NCI-H2227 treated with DMSO at 0.1 percent for 48 hours (cell line): ENCODE results near the gene NUDC.
"Not testable (repeated sequence)": the region's sequence is repeated elsewhere in the genome, so short reads cannot be mapped to it uniquely, and the experiment has no call there.

ENCODE experiments used
- DNase-seq: peaks from one replicate; lab custom pipeline; 2025; lab: John Stamatoyannopoulos, UW

The NUDC gene

DNA sequence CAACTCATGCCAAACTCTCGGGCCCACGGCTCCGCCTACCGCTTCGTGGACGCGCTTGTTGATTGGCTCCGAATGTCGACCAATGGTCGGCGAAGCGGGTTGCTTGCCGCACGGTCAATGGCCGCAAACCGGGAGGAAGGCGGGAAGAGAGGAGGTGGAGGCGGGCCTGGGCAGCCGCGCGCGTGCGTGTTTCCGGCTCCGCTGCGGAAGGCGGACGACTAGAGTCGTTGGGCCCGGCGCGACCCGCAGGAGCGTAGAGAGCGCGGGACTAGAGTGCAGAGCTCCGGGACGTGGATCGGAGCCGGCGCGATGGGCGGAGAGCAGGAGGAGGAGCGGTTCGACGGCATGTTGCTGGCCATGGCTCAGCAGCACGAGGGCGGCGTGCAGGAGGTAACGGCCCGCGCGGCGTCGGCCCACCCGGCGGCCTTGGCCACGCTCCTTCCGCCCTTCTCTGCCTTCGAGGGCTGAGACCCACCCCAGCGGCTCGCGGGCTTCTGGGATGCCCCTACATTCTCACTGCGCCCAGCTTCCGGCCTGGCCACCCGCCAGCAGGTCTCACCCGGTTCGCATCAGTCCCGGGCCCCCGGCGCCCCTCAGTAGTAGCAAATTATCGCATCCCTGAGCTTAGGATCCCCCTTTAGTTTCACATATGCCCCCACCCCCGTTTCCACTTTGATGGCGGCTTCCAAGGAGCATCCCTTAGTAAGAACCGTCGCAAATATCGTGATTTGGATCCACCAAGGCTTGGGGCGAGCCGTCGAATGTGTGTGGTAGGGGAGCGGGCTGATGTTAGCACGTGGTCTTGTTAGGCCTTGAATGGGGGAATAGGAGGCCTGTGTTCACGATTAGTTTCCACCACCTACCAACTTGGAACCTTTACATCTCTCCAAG lies at the start of gene NUDC:
Gene NUDC, plus strand, starts transcription at position 204 of the 891 bp plus-strand sequence. Its CDS starts 106 bp downstream, at position 310.
- peak; percentile 94 for DNase-seq

- not testable (repeated sequence) for DNase-seq
Measured at GRCh38 chr1:26873097-26873496, 48.4 kb upstream of the NUDC start.

- DNase-seq: peak; percentile 22
Measured at GRCh38 chr1:26874896-26875295, 46.6 kb upstream of the NUDC start.

DNA sequence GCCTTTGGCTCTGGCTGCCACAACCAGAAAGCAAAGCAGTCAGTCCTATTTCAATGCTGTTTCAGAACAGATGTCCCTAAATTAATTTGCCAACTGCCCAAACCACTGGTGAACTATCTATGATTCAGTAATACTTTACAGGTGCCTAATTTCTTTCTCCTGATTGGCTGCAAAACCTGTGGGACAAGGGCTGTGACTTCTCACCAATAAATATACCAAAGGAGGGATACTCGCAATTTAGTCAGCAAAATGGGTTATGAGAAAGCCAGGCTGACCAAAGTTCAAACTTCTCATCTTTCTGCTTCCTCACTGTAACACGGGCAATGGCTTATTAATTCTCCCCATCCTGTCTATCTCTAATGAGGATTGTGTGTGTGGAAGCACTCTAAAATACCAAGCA lies 44.2 kb upstream of the NUDC start:
- DNase-seq: no peak

- no peak for DNase-seq
Measured at GRCh38 chr1:26879793-26880192, 41.8 kb upstream of the NUDC start.

DNA sequence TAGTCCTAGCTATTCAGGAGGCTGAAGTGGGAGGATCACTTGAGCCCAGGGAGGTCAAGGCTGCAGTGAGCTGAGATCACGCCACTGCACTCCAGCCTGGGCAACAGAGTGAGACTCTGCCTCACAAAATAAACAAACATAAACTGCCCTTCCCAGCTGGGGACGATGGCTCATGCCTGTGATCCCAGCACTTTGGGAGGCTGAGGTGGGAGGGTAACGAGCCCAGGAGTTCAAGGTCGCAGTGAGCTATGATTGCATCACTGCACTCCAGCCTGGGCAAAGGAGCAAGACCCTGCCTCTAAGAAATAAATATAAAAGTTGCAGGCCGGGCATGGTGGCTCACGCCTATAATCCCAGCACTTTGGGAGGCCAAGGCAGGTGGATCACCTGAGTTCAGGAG lies 39.9 kb upstream of the NUDC start:
- DNase-seq: not testable (repeated sequence)

- no peak for DNase-seq
Measured at GRCh38 chr1:26882696-26883463, 38.7 kb upstream of the NUDC start.

- DNase-seq: no peak
Measured at GRCh38 chr1:26887125-26887524, 34.4 kb upstream of the NUDC start.

DNA sequence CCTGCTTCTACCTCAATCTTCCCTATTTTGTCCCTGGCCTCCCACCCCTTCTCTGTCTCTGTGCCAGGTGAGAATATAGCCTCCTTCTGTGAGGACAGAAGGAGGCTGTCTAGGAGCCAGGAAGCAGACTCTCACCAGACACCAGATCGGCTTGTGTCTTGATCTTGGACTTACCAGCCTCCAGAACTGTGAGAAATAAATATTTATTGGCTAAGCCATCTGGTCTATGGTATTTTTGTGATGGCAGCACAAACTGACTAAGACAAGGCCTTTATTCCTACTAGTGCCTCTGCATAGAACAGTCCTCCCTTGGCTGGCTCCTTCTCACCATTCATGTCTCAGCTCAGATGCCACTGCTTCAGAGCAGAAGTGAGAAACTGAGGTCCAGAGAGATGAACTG lies 33.3 kb upstream of the NUDC start:
- DNase-seq: no peak

GRCh38 chr1:26889551-26890466 lies 31.7 kb upstream of the NUDC start, which contains the start of gene GPN2:
TSS of gene GPN2 (minus strand) at chr1:26890283. CDS start at chr1:26890096, 187 bp downstream.
- DNase-seq: peak; percentile 77

- no peak for DNase-seq
Measured at GRCh38 chr1:26890467-26890796, 31.1 kb upstream of the NUDC start.

DNA sequence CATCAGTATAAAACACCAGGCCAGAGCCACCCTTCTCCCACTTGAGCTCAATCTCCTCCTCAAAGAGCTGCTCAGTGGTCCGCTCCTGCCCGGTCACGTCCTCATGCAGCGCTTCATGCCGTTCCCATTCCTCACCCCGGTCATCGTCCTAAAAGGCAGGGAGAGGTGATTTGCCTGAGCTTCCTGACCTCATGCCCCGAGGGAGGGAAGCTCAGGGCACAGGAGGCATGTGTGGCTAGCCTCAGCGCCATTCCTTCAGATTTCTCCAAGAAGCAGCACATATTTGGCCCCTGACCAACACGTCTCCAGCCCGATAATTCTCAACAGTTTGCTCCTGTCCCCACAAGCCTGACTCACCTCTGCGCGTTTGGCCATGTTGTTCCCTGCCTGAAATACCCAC lies 27.3 kb upstream of the NUDC start:
- no peak for DNase-seq

DNA sequence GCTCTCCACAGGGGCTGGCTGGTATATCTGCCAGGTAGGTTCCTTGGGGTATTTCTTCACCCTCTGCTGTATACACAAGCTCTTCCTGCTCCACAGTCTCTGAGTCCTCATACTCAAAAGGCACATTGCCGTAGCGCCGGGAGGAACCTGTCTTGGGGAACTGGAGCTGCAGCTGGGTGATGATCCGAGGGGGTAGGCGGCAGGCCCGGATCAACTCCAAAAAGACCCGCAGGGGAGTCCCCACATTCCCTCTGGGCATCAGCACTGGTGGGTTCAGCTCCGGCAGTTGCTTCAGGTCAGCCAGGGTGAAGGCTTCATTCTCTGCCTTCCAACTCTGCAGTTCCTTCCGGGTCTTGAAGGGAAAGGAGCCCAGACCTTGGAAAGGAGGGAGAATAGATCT lies 24.2 kb upstream of the NUDC start:
- DNase-seq: no peak

GRCh38 chr1:26900001-26900814 lies 21.3 kb upstream of the NUDC start, which contains the start of gene GPATCH3:
TSS of gene GPATCH3 (minus strand) at chr1:26900467. CDS start at chr1:26900442, 25 bp downstream.
- peak; percentile 96 for DNase-seq

- no peak for DNase-seq
Measured at GRCh38 chr1:26900815-26901511, 20.6 kb upstream of the NUDC start.

- no peak for DNase-seq
Measured at GRCh38 chr1:26907071-26907917, 14.2 kb upstream of the NUDC start.

- no peak for DNase-seq
Measured at GRCh38 chr1:26909951-26910342, 11.6 kb upstream of the NUDC start.

GRCh38 chr1:26910343-26911160 lies 11.0 kb upstream of the NUDC start:
- DNase-seq: no peak
